GM19351 (cell line): ENCODE measurements around the gene TGM4.
"Not testable (repeated sequence)": the region's sequence is repeated elsewhere in the genome, so short reads cannot be mapped to it uniquely, and the experiment has no call there.

Source experiments
- ATAC-seq: cut with Tn5 transposase; IDR thresholded peaks from one replicate; pipeline ENCODE4 v1.9.1; 2021; ENCODE audit warnings: mild to moderate bottlenecking, moderate library complexity; ENCODE audit not compliant: unreplicated experiment

The TGM4 gene

DNA sequence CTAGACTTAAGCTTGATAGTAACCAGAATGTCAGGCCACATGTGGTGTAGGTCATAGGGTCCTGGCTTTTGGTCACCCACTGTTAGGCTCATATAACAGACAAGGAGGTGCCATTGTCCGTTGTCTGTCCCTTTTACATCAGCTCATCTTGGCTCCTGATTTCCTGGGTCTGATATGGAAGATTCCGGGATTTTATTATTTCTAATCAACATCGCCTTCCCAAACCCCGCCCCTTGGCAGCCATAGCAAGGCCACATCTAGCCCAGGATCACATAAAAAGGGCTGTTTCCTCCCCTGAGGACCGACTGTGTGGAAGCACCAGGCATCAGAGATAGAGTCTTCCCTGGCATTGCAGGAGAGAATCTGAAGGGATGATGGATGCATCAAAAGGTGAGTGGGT, at the start of gene TGM4:
TSS of gene TGM4 (plus strand) at position 301 of the 400 bp plus-strand sequence. CDS start at position 372, 71 bp downstream.
- ATAC-seq = no peak

- ATAC-seq = no peak
These were observed 49.0 kb upstream of the TGM4 start for GRCh38 chr3:44825264-44825925.

DNA sequence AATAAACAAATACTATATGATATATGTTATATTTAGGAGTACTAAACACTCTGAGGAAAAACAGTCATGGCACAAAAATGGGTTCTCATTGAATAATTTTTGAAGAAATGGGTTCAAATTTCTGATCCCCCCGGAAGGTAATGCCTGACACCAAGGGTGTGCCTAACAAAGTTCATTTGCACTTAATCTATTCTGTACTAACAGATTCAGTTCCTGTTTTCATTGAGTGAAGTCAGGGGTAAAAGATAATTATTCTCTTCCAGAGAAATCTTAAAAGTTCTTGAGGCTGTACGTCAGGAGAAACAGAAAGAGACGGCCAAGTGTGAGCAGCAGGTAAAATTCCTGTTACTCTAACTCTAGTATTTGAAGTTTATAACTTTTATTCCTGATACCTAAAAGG, 47.2 kb upstream of the TGM4 start:
- no peak for ATAC-seq

DNA sequence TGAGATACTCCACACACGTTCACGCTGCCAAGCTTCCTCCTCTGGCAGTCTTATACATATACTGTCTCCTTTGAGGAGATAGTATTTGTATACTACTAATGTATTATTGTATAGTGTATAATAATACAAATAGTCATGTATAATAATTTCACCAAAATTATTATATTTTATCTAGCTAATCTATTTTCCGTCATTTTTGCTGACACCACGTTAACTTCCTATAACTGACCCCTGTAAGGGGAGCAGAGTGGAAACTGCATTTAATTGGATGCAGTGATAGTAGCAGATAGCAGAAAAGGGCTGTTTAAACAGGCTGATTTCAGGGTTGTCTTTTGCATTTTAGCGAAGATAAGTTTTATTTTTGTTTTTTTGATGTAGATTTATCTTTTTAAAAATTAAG, 43.2 kb upstream of the TGM4 start:
- no peak for ATAC-seq

- ATAC-seq = no peak
These were observed 42.4 kb upstream of the TGM4 start for GRCh38 chr3:44832032-44832431.

GRCh38 chr3:44832965-44833364, 41.4 kb upstream of the TGM4 start:
- no peak for ATAC-seq

DNA sequence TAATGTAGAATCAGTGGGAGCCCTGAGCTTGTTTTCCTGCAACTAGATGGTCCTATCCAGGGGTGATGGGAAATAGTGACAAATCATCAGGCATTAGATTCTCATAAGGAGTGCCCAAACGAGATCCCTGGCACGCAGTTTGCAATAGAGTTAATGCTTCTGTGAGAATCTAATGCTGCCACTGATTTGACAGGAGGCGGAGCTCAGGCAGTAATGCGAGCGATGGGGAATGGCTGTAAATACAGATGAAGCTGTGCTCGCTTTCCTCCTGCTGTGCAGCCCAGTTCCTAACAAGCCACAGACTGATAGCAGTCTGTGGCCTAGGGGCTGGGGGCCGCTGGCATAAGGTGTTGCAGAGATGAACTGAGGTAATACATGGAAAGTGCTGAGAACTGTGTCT, 41.0 kb upstream of the TGM4 start:
- no peak for ATAC-seq

GRCh38 chr3:44835684-44836083, 38.7 kb upstream of the TGM4 start:
- no peak for ATAC-seq

DNA sequence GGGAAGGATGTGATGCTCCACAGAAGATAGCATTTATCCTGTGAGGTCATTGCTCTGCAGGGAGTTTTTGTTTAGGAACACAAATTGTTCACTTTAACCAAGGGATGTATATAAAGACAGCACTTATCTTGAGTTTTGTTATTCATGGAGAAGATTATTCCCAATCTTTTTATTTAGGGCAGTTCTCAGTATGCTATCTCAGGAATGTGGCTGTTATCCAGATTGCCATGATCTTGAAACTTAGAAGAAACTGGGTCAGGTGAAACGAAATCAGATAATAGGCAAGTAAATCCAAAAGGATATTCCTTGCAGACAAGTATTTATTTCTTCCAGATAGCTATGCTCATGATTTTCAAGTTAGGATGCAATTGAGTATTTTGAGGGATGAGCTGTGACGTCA, 32.0 kb upstream of the TGM4 start:
- no peak for ATAC-seq

GRCh38 chr3:44845528-44846520, 28.6 kb upstream of the TGM4 start:
- no peak for ATAC-seq

DNA sequence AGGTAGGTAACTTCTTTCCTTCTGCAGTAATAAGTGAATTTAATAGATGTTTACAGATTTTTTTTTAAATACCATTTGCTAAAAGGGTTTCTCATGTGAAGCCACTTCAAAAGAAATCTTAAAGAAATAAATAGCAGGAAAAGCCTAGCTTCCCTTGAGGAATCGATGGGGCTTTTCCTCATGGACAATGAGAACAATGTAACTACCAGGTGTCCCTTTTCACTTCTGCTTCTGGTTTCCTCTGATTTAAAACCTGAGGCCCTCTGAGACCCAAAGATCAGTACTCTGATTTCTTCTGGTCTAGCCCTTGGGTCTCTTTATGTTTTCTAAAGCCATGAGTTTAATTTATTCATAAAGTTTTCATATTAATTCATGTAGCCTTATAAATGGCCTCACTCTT, 25.8 kb upstream of the TGM4 start:
- no peak for ATAC-seq

- ATAC-seq = not testable (repeated sequence)
These were observed 17.7 kb upstream of the TGM4 start for GRCh38 chr3:44856663-44857062.

DNA sequence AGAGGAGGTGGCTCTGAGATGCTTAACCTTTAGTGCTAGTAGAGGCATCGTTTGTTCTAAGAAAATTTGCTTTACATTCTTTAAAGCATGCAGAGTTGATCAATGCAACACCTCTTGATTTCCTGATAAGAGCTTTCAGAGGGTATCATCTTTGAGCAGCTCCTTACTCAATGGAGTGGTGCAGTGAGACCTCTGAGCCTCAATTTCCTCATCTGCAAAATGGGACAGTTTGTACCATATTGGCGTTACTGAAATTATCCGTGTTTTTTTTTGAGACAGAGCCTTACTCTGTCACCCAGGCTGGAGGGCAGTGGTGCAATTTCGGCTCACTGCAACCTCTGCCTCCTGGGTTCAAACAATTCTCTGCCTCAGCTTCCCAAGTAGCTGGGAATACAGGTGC, 14.3 kb upstream of the TGM4 start:
- no peak for ATAC-seq

DNA sequence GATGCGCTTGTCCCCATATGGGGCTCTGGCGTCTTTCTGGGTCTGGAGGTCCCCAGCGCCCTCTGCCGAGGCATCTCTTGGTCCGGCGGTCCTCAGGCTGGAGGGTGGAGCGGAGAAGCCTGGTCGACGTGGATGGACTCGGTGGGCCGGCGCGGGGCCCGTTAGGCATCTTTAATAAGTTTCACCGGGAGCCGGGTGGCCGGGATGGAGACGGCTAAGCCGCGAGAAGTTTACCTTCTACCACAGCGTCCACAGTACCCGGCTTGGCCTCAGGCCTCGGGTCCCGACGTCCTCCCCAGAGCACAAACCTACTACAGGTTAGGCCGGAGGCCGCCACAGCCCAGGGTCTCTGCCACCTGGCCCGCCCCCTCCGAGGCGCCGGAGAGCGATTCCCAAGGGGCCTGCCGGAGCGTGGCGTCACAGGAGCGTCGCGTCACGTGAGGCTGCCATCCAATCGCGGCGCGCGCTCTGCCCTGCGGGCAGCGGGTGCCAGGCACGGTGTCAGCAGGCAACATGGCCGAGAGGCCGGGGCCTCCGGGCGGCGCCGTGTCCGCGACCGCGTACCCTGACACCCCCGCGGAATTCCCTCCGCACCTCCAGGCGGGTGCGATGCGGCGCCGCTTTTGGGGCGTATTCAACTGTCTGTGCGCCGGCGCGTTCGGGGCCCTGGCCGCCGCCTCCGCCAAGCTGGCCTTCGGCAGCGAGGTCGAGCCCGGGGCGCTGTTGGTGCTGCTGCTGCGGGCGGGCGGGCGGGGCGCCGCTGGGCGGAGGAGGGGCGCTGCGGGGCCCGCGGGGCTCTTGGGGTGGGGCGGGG, 12.8 kb upstream of the TGM4 start, which contains the start of gene TMEM42:
TSS of gene TMEM42 (plus strand) at position 501 of the 814 bp plus-strand sequence. CDS start at position 514, 13 bp downstream.
- ATAC-seq = peak; percentile 90

GRCh38 chr3:44862226-44862637, 12.2 kb upstream of the TGM4 start:
- peak; percentile 26 for ATAC-seq

- ATAC-seq = no peak
These were observed 9.0 kb upstream of the TGM4 start for GRCh38 chr3:44865272-44866035.

DNA sequence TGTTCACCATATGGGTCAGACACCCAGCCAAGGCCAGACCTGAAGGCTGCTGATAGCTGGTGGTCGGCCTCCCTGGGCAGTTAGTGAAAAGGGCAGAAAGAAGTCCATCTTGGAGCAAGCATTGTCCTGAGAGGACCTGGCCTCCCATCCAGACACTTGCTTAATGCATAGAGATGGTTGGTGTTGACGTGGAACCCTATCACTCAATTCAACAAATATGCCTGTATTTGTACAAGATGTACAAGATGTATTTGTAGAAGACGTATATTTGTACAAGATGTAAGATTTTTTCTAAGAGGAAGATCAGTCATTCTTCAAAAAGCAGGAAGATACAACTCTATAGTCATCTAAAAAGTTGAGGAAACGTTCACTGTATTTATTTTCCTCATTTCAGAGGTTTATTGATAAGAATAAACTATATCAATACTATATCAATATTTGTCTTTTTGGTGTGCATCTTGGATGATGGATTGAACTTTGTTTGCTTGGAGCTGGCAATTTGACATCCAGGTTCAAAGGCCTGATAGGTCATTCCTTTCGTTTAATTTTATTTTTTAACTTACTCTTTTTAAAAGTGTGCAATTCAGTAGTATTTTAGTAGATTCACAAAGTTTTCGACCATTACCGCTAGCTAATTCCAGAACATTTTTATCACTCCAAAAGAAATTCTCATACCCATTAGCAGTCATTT, 6.8 kb upstream of the TGM4 start:
- ATAC-seq = no peak

- no peak for ATAC-seq
These were observed 3.9 kb upstream of the TGM4 start for GRCh38 chr3:44870375-44871061.

GRCh38 chr3:44875596-44875995, 1.2 kb downstream of the TGM4 start:
- ATAC-seq = no peak
